ENCODE data around the gene NUP133. TPM values are rescaled to one million over a fixed set of nuclear protein-coding genes. Genes with fewer than 3 reads are reported as not detected.

NUP133 gene
- total RNA-seq, 1 experiment from 2014 or later = 59.0 TPM

DNA sequence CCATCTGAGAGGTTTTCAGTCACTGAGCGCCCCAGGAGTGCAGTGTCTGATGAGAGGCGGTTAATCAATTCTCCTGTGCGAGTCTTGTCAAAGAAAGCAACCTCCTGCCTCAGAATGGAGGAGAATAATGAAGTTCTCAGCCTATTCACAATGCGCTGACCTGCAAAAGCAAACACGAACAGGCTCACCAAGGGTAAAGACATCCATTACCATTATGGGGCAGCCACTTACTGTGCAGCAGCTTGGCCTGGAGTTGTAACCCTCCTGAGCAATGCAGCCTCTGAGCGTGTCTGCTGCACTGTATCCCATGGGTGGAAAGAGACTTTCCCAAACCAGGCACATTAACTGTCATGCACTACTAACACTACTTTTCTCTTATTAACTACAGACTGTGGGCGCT, 39.4 kb upstream of the NUP133 start:
- Histone ChIP-seq H3K36me3 (ENCODE audit: insufficient read depth, low read length, poor library complexity, severe bottlenecking) (peaks cover 20% of the 10 kb centered on the region), H3K27ac (ENCODE audit: low read depth, low read length, poor library complexity, severe bottlenecking) (no peak overlapping the region), H3K4me3 (ENCODE audit: low read depth, low read length, poor library complexity, severe bottlenecking) (no peak overlapping the region), H3K27me3 (replicated peaks; ENCODE audit: insufficient read depth, low read depth, low read length, poor library complexity) (no peaks in the 10 kb centered on the region), H3K4me1 (ENCODE audit: insufficient read depth, low read length, poor library complexity, severe bottlenecking) (peaks cover 6% of the 10 kb centered on the region), H3K9me3 (ENCODE audit: low read depth, low read length, poor library complexity, severe bottlenecking) (no peaks in the 10 kb centered on the region)
- no peak for DNase-seq (ENCODE audit: low spot score)
- POLR2A ChIA-PET (ENCODE audit: low non-redundant PET) = no interaction called here
- intact Hi-C loops (cut with micrococcal nuclease; ENCODE audit: unreplicated experiment) = no loop called here
- no peak for TF ChIP-seq EZH2 (IDR thresholded peaks at IDR 0.05; ENCODE audit: borderline replicate concordance, low read depth, low read length, poor library complexity, severe bottlenecking)
- TF ChIP-seq, protein P1, sequence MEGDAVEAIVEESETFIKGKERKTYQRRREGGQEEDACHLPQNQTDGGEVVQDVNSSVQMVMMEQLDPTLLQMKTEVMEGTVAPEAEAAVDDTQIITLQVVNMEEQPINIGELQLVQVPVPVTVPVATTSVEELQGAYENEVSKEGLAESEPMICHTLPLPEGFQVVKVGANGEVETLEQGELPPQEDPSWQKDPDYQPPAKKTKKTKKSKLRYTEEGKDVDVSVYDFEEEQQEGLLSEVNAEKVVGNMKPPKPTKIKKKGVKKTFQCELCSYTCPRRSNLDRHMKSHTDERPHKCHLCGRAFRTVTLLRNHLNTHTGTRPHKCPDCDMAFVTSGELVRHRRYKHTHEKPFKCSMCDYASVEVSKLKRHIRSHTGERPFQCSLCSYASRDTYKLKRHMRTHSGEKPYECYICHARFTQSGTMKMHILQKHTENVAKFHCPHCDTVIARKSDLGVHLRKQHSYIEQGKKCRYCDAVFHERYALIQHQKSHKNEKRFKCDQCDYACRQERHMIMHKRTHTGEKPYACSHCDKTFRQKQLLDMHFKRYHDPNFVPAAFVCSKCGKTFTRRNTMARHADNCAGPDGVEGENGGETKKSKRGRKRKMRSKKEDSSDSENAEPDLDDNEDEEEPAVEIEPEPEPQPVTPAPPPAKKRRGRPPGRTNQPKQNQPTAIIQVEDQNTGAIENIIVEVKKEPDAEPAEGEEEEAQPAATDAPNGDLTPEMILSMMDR (conservative IDR thresholded peaks at IDR 0.05; ENCODE audit: low read depth, low read length) = no peak
- CTCF ChIA-PET = no interaction called here
- BruUV-seq (replicated peaks) = no TSS peak

DNA sequence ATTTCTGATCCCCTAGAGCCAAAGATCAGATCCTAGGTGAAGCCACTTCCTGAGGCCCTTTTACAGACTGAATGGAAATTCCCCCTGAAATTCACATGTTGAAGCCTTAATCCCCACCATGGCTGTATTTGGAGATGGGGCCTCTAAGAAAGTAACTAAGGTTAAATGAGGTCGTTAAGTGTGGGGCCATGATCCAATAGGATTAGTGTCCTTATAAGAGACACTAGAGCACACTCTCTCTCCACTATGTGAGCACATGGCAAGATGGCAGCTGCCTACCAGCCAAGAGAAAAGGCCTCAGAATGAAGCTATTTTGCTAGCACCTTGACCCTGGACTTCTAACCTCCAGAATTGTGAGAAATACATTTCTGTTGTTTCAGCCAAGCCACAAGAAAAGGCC, 36.4 kb upstream of the NUP133 start:
- no peak overlapping the region for H3K4me3 ChIP-seq (ENCODE audit: low read depth, low read length, poor library complexity, severe bottlenecking)
- BruUV-seq (replicated peaks) = no TSS peak
- H3K36me3 ChIP-seq (ENCODE audit: insufficient read depth, low read length, poor library complexity, severe bottlenecking) = peaks cover 36% of the 10 kb centered on the region
- intact Hi-C loops (cut with micrococcal nuclease; ENCODE audit: unreplicated experiment) = no loop called here
- H3K4me1 ChIP-seq (ENCODE audit: insufficient read depth, low read length, poor library complexity, severe bottlenecking) = no peaks in the 10 kb centered on the region
- H3K9me3 ChIP-seq (ENCODE audit: low read depth, low read length, poor library complexity, severe bottlenecking) = no peaks in the 10 kb centered on the region
- CTCF ChIA-PET = no interaction called here
- POLR2A ChIA-PET (ENCODE audit: low non-redundant PET) = no interaction called here
- no peak overlapping the region for H3K27ac ChIP-seq (ENCODE audit: low read depth, low read length, poor library complexity, severe bottlenecking)
- TF ChIP-seq EZH2 (IDR thresholded peaks at IDR 0.05; ENCODE audit: borderline replicate concordance, low read depth, low read length, poor library complexity, severe bottlenecking) = no peak
- TF ChIP-seq, protein P1 (conservative IDR thresholded peaks at IDR 0.05; ENCODE audit: low read depth, low read length) = no peak
- no peaks in the 10 kb centered on the region for H3K27me3 ChIP-seq (replicated peaks; ENCODE audit: insufficient read depth, low read depth, low read length, poor library complexity)
- DNase-seq (ENCODE audit: low spot score) = no peak

- no TSS peak for BruUV-seq (replicated peaks)
- CTCF ChIA-PET = no interaction called here
These were observed 31.8 kb upstream of the NUP133 start for GRCh38 chr1:229539863-229540506.

More at GRCh38 chr1:229539863-229540506, 31.8 kb upstream of the NUP133 start:
- Histone ChIP-seq H3K36me3 (ENCODE audit: insufficient read depth, low read length, poor library complexity, severe bottlenecking) (peaks cover 32% of the 10 kb centered on the region), H3K27ac (ENCODE audit: low read depth, low read length, poor library complexity, severe bottlenecking) (no peak overlapping the region), H3K9me3 (ENCODE audit: low read depth, low read length, poor library complexity, severe bottlenecking) (no peaks in the 10 kb centered on the region), H3K27me3 (replicated peaks; ENCODE audit: insufficient read depth, low read depth, low read length, poor library complexity) (no peaks in the 10 kb centered on the region), H3K4me1 (ENCODE audit: insufficient read depth, low read length, poor library complexity, severe bottlenecking) (no peaks in the 10 kb centered on the region), H3K4me3 (ENCODE audit: low read depth, low read length, poor library complexity, severe bottlenecking) (no peak overlapping the region)
- POLR2A ChIA-PET (ENCODE audit: low non-redundant PET) = no interaction called here
- no peak for TF ChIP-seq EZH2 (IDR thresholded peaks at IDR 0.05; ENCODE audit: borderline replicate concordance, low read depth, low read length, poor library complexity, severe bottlenecking)
- TF ChIP-seq, protein P1 (conservative IDR thresholded peaks at IDR 0.05; ENCODE audit: low read depth, low read length) = no peak
- DNase-seq (ENCODE audit: low spot score) = no peak
- intact Hi-C loops (cut with micrococcal nuclease; ENCODE audit: unreplicated experiment) = no loop called here
